GM18502 (cell line): Measurements from ENCODE around the gene TATDN2.
"Not testable (repeated sequence)": the region's sequence is repeated elsewhere in the genome, so short reads cannot be mapped to it uniquely, and the experiment has no call there.

Experiments used
- ATAC-seq: cut with Tn5 transposase; IDR thresholded peaks from one replicate; pipeline ENCODE4 v1.9.1; 2021; ENCODE audit warnings: mild to moderate bottlenecking; ENCODE audit not compliant: unreplicated experiment, poor library complexity

Gene TATDN2

GRCh38 chr3:10288575-10288960 is 40.3 kb downstream of the TATDN2 start:
- no peak for ATAC-seq

DNA sequence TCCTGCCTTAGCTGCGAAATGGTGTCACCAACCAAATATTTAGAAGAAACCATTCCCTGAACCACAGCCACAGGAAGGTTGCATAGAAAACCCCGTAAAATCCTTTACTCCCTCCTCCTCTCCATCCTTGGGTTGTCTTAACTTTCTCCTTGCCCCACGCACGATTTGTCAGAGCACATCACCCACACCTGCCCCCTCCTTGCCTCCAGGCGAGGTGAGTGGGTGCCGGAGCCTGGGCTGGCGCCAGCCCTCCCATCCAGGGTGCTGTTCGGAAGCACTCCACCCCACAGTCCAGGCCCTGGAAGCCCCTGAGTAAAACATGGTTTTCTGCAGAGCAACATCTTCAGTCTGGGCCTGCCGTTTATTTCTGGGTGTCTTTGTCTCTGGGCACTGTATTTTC is 40.8 kb downstream of the TATDN2 start:
- ATAC-seq = no peak

DNA sequence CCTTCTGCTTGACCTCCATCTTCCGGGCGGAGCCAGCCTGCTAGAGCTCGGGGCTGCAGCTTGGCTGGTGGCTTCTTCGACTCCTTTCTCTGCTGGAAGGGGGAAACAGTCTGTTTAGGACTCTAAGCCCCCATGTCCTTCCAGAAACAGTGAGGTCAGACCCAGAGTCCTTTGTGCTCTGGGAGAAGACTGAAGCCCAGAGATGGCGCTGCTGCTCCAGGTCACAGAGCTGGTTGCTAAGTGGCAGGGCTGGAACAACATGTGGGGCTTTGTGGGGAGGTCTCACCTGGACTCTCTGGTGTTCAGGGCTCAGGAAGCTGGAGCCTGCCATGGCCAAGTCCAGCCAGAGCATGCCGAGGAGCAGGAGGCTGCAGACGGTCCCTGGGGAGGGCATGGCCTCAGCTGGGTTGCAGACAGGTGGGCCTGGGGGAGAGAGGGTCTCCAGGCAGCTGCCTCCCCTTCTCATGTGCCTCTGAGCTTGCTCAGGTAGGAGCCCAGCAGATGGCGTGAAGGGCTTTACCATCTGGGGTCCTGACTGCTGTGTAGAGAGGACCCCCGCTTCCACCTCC is 41.6 kb downstream of the TATDN2 start:
- no peak for ATAC-seq

- no peak for ATAC-seq
These were observed 42.4 kb downstream of the TATDN2 start for GRCh38 chr3:10290481-10291176.

- no peak for ATAC-seq
These were observed 43.4 kb downstream of the TATDN2 start for GRCh38 chr3:10291641-10292040.

DNA sequence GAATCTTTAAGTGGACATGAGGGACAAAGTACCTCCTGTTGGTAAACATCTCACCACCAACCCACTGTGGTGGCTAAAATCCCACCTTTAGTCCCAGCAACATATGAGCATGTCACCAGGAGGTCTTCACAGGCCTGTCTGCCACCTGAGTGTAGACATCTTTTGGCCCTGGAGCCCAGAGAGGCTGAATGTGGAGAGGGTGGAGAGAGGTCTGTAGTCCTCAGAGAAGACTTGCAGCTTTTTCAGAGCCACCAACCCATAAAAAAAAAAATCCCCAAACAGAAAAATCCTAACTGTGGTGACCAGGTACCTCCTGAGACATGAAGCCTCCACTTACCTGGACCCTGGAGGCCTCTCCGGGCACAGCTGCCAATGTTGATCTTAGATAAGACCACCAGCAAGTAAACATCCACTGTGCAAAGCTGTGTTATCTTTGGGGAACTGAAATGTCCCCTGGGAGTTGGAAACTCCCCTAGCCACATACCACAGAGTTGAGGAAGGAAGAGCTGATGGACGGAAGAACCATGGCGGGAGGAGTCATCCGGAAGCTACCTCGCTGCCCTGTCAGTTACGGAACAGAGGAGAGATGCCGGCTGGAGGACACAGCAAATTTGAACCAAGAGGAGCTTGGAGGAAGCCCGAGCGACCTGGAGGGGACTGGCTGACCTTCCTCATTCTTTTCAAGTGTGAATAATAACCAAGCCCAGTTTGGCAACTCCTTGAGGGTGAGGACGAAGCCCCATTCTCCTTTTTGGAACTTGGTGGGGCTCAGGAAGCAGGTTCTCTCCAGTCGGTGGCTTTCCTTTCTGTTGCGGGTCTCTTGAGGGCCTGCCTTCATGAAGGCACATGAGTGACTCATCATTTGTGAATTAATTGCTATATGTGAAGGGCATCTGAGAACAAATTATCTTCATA is 44.5 kb downstream of the TATDN2 start, which contains the start of gene GHRL:
Gene GHRL, minus strand, starts transcription at position 443 of the 915 bp plus-strand sequence. CDS start 2,767 bp downstream, outside the sequence.
- ATAC-seq = peak; percentile 86

GRCh38 chr3:10294030-10294586 is 45.8 kb downstream of the TATDN2 start:
- ATAC-seq = no peak

DNA sequence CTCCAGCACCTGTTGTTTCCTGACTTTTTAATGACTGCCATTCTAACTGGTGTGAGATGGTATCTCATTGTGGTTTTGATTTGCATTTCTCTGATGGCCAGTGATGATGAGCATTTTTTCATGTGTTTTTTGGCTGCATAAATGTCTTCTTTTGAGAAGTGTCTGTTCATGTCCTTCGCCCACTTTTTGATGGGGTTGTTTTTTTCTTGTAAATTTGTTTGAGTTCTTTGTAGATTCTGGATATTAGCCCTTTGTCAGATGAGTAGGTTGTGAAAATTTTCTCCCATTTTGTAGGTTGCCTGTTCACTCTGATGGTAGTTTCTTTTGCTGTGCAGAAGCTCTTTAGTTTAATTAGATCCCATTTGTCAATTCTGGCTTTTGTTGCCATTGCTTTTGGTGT is 49.8 kb downstream of the TATDN2 start:
- ATAC-seq = not testable (repeated sequence)

GRCh38 chr3:10299175-10299574 is 50.9 kb downstream of the TATDN2 start:
- ATAC-seq = no peak

GRCh38 chr3:10299679-10300078 is 51.4 kb downstream of the TATDN2 start:
- ATAC-seq = peak; percentile 74

DNA sequence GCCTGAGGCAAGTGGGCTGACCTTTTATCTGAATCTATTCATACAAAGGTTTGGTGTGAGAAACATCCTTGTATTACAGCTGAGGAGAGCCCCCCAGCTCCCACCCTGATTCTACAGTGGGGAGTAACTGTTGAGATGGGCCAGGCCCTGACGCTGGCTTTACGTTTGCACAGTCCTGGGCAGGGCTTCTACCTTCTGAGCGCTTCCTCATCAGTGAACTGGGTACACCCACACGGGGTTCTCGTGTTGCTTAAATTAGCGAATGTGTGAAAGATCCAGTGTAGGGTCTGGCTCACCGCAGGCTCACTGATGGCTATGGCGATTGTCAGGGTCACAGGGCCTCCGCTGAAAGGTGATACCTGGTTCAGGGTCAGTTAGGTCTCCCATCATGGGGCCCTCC is 51.8 kb downstream of the TATDN2 start:
- ATAC-seq = peak; percentile 5

GRCh38 chr3:10303105-10303504 is 54.8 kb downstream of the TATDN2 start:
- no peak for ATAC-seq

DNA sequence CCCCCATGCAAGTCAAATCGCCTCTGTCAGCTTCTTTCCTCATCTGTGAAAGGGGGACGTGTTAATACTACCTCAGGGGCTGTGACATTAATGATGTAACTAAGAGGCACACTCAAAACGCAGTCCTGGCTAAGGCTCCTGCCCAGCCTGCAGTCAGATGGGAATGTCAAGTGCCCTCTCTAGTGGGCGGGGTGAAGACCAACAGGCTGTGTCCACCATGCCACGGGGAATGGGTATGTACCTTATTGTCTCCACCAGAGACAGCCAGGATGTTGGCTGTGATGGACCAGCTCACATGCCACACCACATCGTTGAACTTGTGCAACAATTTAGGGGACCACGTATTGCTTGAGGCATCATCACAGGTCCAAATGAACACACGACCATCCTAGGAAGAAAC is 55.5 kb downstream of the TATDN2 start:
- ATAC-seq = no peak

GRCh38 chr3:10304905-10305304 is 56.6 kb downstream of the TATDN2 start:
- no peak for ATAC-seq

DNA sequence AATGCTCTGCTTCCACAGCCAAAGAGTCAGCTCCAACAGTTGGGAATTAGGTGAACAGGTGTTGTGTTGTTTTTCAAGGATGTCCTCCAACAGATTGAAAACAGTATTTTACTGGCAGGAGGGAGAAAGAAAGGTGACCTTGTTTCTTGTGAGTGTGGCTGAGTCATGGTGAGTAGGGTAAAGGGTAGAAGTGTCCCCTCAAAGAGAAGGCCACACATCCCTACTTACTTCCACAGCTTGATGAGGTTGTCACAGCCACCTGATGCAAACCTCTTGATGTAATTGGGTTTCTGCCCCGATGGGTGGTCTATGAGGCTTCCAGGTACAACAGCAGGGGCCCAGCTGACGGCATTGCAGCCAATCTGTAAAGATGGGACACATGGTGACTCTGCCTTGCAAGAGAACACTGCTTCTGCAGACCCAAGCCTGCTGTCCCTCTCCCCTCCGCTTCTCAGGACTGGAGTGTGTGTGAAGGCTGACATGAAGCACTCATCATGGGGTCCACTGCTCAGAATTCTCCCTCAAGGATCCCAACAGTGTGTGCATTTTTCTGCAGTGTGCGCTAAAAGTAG is 57.2 kb downstream of the TATDN2 start:
- no peak for ATAC-seq

DNA sequence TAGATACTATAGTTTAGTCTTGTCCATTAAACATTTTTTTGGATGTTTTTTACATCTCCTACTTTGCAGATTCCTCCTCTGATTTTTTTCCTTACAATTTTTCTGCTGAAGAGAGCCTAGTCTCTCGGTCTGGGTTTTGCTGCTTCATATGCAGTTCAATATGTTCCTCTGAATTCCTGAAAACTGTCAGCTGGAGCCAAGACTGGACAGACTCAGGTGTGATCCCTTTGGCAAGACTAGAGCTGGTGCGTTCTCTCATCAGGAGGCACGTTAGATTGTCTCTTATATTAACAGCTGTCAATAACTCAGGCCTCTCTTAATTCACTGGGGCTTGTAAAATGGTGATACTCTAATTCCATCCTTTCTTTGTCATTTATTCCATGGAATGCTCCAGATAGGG is 57.9 kb downstream of the TATDN2 start:
- ATAC-seq = no peak

GRCh38 chr3:10308678-10309077 is 60.4 kb downstream of the TATDN2 start:
- no peak for ATAC-seq

- no peak for ATAC-seq
These were observed 61.5 kb downstream of the TATDN2 start for GRCh38 chr3:10309736-10310135.

DNA sequence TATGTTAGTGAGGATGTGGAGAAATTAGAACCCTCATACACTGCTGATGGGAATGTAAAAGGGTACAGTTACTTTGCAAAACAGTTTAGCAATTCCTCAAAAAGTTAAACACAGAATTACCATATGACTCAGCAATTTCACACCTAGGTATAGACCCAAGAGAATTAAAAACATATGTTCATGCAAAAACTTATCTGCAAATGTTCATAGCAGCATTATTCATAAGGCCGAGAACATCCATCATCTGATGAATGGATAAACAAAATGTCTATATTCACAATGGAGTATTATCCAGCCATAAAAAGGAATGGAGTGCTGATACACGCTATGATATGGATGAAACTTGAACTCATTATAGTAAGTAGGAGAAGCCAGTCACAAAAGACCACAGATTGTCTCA is 62.3 kb downstream of the TATDN2 start:
- no peak for ATAC-seq

- no peak for ATAC-seq
These were observed 63.5 kb downstream of the TATDN2 start for GRCh38 chr3:10311710-10312109.
